SK-N-SH (cell line): ENCODE results near the gene TP53BP1. TPM values are rescaled to one million over a fixed set of nuclear protein-coding genes. Genes with fewer than 3 reads are reported as not detected.

Experiments
- CTCF ChIA-PET: fragments of 300-600, 350-600 bp; formaldehyde crosslinking; extraction: SDS; loops from one replicate; lab custom pipeline; 2021; lab: Yijun Ruan, JAX
- POLR2A ChIA-PET: fragments of 350-600 bp; sonication (Branson Sonifier 250); formaldehyde crosslinking; extraction: SDS; loops from one replicate; lab custom pipeline; 2020; ENCODE audit warnings: antibody characterized with exemption, inconsistent platforms; lab: Yijun Ruan, JAX
- DNase-seq: peaks from one replicate; pipeline ENCODE4 v3.0.0; 2012
- H2AFZ ChIP-seq: fragments of 200-600 bp; sonication (generic); 2 replicates; pipeline ENCODE4 v1.8.1; 2016; ENCODE audit warnings: antibody characterized with exemption, mild to moderate bottlenecking, low read depth
- H3F3A ChIP-seq: fragments of 200-600 bp; sonication (generic); replicated peaks from 2 replicates; pipeline ENCODE3; 2016; ENCODE audit warnings: antibody characterized with exemption, mild to moderate bottlenecking; ENCODE audit not compliant: insufficient read depth
- H3K27ac ChIP-seq, 2 experiments: fragments of 200-500 bp in 1 of 2; fragments of 200-600 bp in 1 of 2; sonication (Bioruptor generic) in 1 of 2; sonication (generic), shearing (Covaris generic) in 1 of 2; 2 replicates each; pipeline versions ENCODE4 v1.5.1 to v1.6.1; 2014 to 2016; ENCODE audit warnings: low read depth in 2 of 2, inconsistent platforms in 1 of 2, low read length in 1 of 2, mild to moderate bottlenecking in 1 of 2, mixed read lengths in 1 of 2
- H3K27me3 ChIP-seq: fragments of 200-600 bp; sonication (generic), shearing (Covaris generic); 2 replicates; pipeline ENCODE4 v1.6.1; 2016; ENCODE audit warnings: mixed run types; ENCODE audit not compliant: insufficient read depth
- H3K36me3 ChIP-seq, 2 experiments: fragments of 200-500 bp in 1 of 2; fragments of 200-600 bp in 1 of 2; sonication (Bioruptor generic) in 1 of 2; sonication (generic) in 1 of 2; replicated peaks in 1 of 2; 2 replicates each; pipeline versions ENCODE3 to v1.5.1; 2014 to 2016; ENCODE audit warnings: low read length in 1 of 2, mild to moderate bottlenecking in 1 of 2; ENCODE audit not compliant: insufficient read depth in 2 of 2, control insufficient read depth in 1 of 2
- H3K4me1 ChIP-seq, 2 experiments: fragments of 200-500 bp in 1 of 2; fragments of 200-600 bp in 1 of 2; sonication (Bioruptor generic) in 1 of 2; sonication (generic), shearing (Covaris generic) in 1 of 2; 2 replicates each; pipeline versions ENCODE4 v1.5.1 to v1.6.1; 2014 to 2016; ENCODE audit warnings: low read depth in 1 of 2, low read length in 1 of 2, mixed run types in 1 of 2; ENCODE audit not compliant: insufficient read depth in 2 of 2, control insufficient read depth in 1 of 2
- H3K4me2 ChIP-seq: fragments of 200-600 bp; sonication (generic), shearing (Covaris generic); 2 replicates; pipeline ENCODE4 v1.6.1; 2017; ENCODE audit warnings: mixed run types
- H3K4me3 ChIP-seq, 2 experiments: fragments of 200-500 bp in 1 of 2; fragments of 200-600 bp in 1 of 2; sonication (Bioruptor generic) in 1 of 2; sonication (generic), shearing (Covaris generic) in 1 of 2; 2 replicates each; pipeline versions ENCODE4 v1.5.1 to v1.8.1; 2014 to 2016; ENCODE audit warnings: low read depth in 2 of 2, inconsistent platforms in 1 of 2, low read length in 1 of 2, mild to moderate bottlenecking in 1 of 2, mixed read lengths in 1 of 2, moderate library complexity in 1 of 2
- H3K79me2 ChIP-seq: fragments of 200-600 bp; sonication (generic); 2 replicates; pipeline ENCODE4 v1.8.1; 2017; ENCODE audit warnings: mild to moderate bottlenecking; ENCODE audit not compliant: insufficient read depth
- H3K9ac ChIP-seq: fragments of 200-600 bp; sonication (generic); 2 replicates; pipeline ENCODE4 v1.6.1; 2017; ENCODE audit warnings: mixed run types
- H3K9me2 ChIP-seq: fragments of 200-600 bp; sonication (generic); 2 replicates; pipeline ENCODE4 v1.6.1; 2017; ENCODE audit warnings: mixed run types
- H3K9me3 ChIP-seq: fragments of 200-600 bp; sonication (generic); 2 replicates; pipeline ENCODE4 v1.6.1; 2017; ENCODE audit warnings: mixed run types, mild to moderate bottlenecking, moderate library complexity
- H4K20me1 ChIP-seq: fragments of 200-600 bp; sonication (generic); 2 replicates; pipeline ENCODE4 v1.6.1; 2017; ENCODE audit warnings: mild to moderate bottlenecking, mixed run types; ENCODE audit not compliant: insufficient read depth
- CTCF ChIP-seq: fragments of 200-600 bp; sonication (generic); IDR thresholded peaks from 2 replicates; pipeline ENCODE4 v1.6.1; 2017; ENCODE audit warnings: antibody characterized with exemption, mild to moderate bottlenecking, moderate library complexity
- EP300 ChIP-seq, 2 experiments: IDR thresholded peaks; 2 replicates each; pipeline versions ENCODE4 v1.4.0 to v1.6.1; 2012; ENCODE audit warnings: borderline replicate concordance in 1 of 2, low read depth in 1 of 2, low read length in 1 of 2
- EZH2phosphoT487 ChIP-seq: fragments of 200-600 bp; sonication (generic); IDR thresholded peaks from 2 replicates; pipeline ENCODE4 v1.6.1; 2017; ENCODE audit warnings: low read depth, mixed run types, mild to moderate bottlenecking, antibody characterized with exemption, moderate library complexity, borderline replicate concordance
- FOSL2 ChIP-seq: IDR thresholded peaks from 2 replicates; pipeline ENCODE4 v1.4.0; 2012; ENCODE audit warnings: low read depth, mild to moderate bottlenecking, moderate library complexity, borderline replicate concordance
- GABPA ChIP-seq: IDR thresholded peaks from 2 replicates; pipeline ENCODE4 v1.4.0; 2012; ENCODE audit warnings: low read depth, mild to moderate bottlenecking
- GATA2 ChIP-seq: sonication (generic); formaldehyde crosslinking; IDR thresholded peaks from 2 replicates; pipeline ENCODE4 v1.5.0; 2020; ENCODE audit warnings: mild to moderate bottlenecking, missing genetic modification reagents
- MAX ChIP-seq: IDR thresholded peaks from 2 replicates; pipeline ENCODE4 v1.4.0; 2012; ENCODE audit warnings: low read depth
- MXI1 ChIP-seq: IDR thresholded peaks from 2 replicates; pipeline ENCODE4 v1.6.1; 2012; ENCODE audit warnings: mild to moderate bottlenecking, low read depth, low read length, improper control_type of control experiment
- RXRA ChIP-seq: IDR thresholded peaks from 2 replicates; pipeline ENCODE4 v1.4.0; 2012; ENCODE audit warnings: low read depth, mild to moderate bottlenecking, borderline replicate concordance
- TAF1 ChIP-seq: IDR thresholded peaks from 2 replicates; pipeline ENCODE4 v1.6.1; 2012; ENCODE audit warnings: low read depth, mild to moderate bottlenecking, low read length, moderate library complexity, borderline replicate concordance
- TCF12 ChIP-seq: IDR thresholded peaks from 2 replicates; pipeline ENCODE4 v1.4.0; 2012
- TEAD4 ChIP-seq: IDR thresholded peaks from 2 replicates; pipeline ENCODE4 v1.4.0; 2012; ENCODE audit warnings: mild to moderate bottlenecking, borderline replicate concordance; ENCODE audit not compliant: insufficient read depth
- YY1 ChIP-seq: IDR thresholded peaks from 2 replicates; pipeline ENCODE4 v1.4.0; 2012; ENCODE audit warnings: low read depth, mild to moderate bottlenecking
- ZBTB33 ChIP-seq: IDR thresholded peaks from 2 replicates; pipeline ENCODE4 v1.4.0; 2012; ENCODE audit warnings: low read depth, borderline replicate concordance
- WGBS: methylation state at CpG from one replicate; pipeline ENCODE4 v1.1.6; 2017; ENCODE audit warnings: low lambda C conversion rate; 5-methylcytosine and 5-hydroxymethylcytosine counted together
- polyA plus RNA-seq, 3 experiments: library from polyadenylated mRNA; depleted of rRNA; stranded (reverse); fragments of >200 nt; gene quantifications; 2 replicates each; pipeline ENCODE4 v1.2.3, GENCODE V29; 2012

Gene TP53BP1
- polyA plus RNA-seq, 1 of the 3 experiments (the other 2 are of a cell fraction), result 27.1 TPM

- 84% methylated on average over 4 of the region's 4 CpGs for WGBS
- Histone ChIP-seq H3K9ac (no peak overlapping the region), H3K27ac (no peak overlapping the region), H2AFZ (no peak overlapping the region), H3F3A (peaks cover 5% of the 10 kb centered on the region), H4K20me1 (no peaks in the 10 kb centered on the region), H3K4me1 (no peaks in the 10 kb centered on the region; a peak in 1 of 4 replicates), H3K27me3 (no peaks in the 10 kb centered on the region), H3K4me2 (no peak overlapping the region), H3K36me3 (peaks cover 68 to 73% of the 10 kb centered on the region in 2 experiments), H3K4me3 (no peak overlapping the region), H3K79me2 (peaks cover 1% of the 10 kb centered on the region), H3K9me3 (no peaks in the 10 kb centered on the region), H3K9me2 (no peaks in the 10 kb centered on the region)
- no peak for DNase-seq
- ChIA-PET CTCF (interaction anchor here (1.2 to 1.7 kb wide), 2 partner anchors 8 to 81 kb away, joined by 3 to 8 read pairs; no protein-coding TSS in a partner anchor), POLR2A (no interaction called here)
- TF ChIP-seq CTCF (no peak), TEAD4 (no peak), TCF12 (no peak), YY1 (no peak), MXI1 (no peak), TAF1 (no peak), FOSL2 (no peak), GATA2 (no peak)
These were observed 59.8 kb downstream of the TP53BP1 start for GRCh38 chr15:43433165-43433564.

GRCh38 chr15:43429687-43430086 is 63.3 kb downstream of the TP53BP1 start:
- Histone ChIP-seq H3K4me2 (no peak overlapping the region), H3F3A (peaks cover 5% of the 10 kb centered on the region), H3K9me3 (no peaks in the 10 kb centered on the region), H3K4me1 (no peaks in the 10 kb centered on the region; a peak in 1 of 4 replicates), H3K9ac (no peak overlapping the region), H4K20me1 (no peaks in the 10 kb centered on the region), H3K27me3 (no peaks in the 10 kb centered on the region), H3K36me3 (peaks cover 75 to 81% of the 10 kb centered on the region in 2 experiments), H2AFZ (no peak overlapping the region), H3K4me3 (no peak overlapping the region), H3K79me2 (peaks cover 3% of the 10 kb centered on the region), H3K27ac (peak overlapping the region in 1 of 2 experiments; percentile 8; a peak in 2 of 4 replicates), H3K9me2 (no peaks in the 10 kb centered on the region)
- WGBS, result 85% methylated on average over 3 of the region's 3 CpGs
- TF ChIP-seq EZH2phosphoT487 (no peak), GABPA (no peak)
- CTCF ChIA-PET, result interaction anchor here (1.0 to 1.7 kb wide), 4 partner anchors 20 to 85 kb away, joined by 3 to 9 read pairs (median 4); no protein-coding TSS in a partner anchor
- no peak for DNase-seq
- POLR2A ChIA-PET, result no interaction called here

GRCh38 chr15:43423793-43424192 is 69.2 kb downstream of the TP53BP1 start:
- no peak overlapping the region for H3K9ac ChIP-seq
- no peak for TF ChIP-seq EP300 (IDR thresholded peaks at IDR 0.05; ENCODE audit: borderline replicate concordance in 1 of 2, low read depth in 1 of 2, low read length in 1 of 2)
- TF ChIP-seq MAX, result no peak
- no peak for TF ChIP-seq RXRA
- TF ChIP-seq ZBTB33, result no peak
- CTCF ChIA-PET, result interaction anchor here (1.1 to 1.4 kb wide), 2 partner anchors 17 to 91 kb away, joined by 4 read pairs; no protein-coding TSS in a partner anchor
- no peak for DNase-seq
- no peaks in the 10 kb centered on the region for H4K20me1 ChIP-seq
- no peaks in the 10 kb centered on the region for H3F3A ChIP-seq
- no peak overlapping the region for H2AFZ ChIP-seq
- no peaks in the 10 kb centered on the region for H3K9me2 ChIP-seq
- H3K79me2 ChIP-seq, result peaks cover 3% of the 10 kb centered on the region
- no peak overlapping the region for H3K27ac ChIP-seq
- no peak overlapping the region for H3K4me2 ChIP-seq
- no peaks in the 10 kb centered on the region for H3K9me3 ChIP-seq
- no peak overlapping the region for H3K4me3 ChIP-seq
- H3K27me3 ChIP-seq, result no peaks in the 10 kb centered on the region
- POLR2A ChIA-PET, result interaction anchor here (0.7 kb wide), 1 partner anchor 87 kb away, joined by 3 read pairs; no protein-coding TSS in a partner anchor
- H3K4me1 ChIP-seq, result no peaks in the 10 kb centered on the region; a peak in 2 of 4 replicates
- WGBS, result 89% methylated on average over 3 of the region's 3 CpGs
- peaks cover 45 to 69% of the 10 kb centered on the region in 2 experiments for H3K36me3 ChIP-seq
